ENCODE measurements around the gene ART5.

ART5 gene

DNA sequence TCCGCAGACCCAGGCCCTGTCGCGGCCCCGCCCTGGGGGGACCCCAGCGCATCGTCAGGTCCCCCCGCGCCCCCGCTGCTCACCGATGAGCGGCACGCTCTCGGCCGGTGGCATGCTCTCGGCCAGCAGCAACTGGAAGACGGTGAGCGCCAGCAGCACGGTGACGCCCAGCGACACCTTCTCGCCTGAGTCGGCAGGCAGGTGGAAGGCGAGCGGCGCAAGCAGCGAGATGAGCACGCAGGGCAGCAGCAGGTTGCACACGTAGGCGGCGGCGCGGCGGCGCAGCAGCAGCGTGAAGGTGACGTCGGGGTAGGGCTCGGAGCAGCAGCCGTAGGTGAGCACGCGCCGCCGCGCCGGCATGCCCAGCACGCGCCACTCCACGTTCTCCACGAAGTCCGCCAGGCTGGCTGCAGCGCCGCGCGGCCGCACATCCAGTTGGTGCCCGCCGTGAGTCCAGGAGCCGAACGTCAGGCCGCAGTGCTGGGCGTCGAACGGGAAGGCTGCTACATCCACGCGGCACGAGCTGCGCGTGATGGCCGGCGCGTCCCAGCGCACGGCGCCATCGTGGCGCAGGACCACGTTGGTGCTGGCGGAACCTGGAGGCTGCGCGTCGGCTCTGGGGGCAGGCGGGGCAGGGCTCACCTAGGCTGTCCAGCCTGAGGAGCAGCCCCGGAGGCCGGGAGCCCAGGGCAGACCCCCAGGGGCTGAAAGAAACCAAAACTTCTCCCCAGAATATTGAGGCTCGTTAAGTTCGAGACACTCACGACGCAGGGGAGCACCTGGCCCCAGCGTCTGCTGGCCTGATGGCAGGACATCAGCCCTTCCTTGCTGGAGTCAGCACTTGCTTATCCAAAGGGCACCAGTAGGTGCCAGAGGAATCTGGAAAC, 25.6 kb upstream of the ART5 start:
- no peak for TF ChIP-seq NFIC (IDR thresholded peaks at IDR 0.05)
- TF ChIP-seq USF1 (IDR thresholded peaks at IDR 0.05), result no peak
- no peak for TF ChIP-seq ZBTB7A (IDR thresholded peaks at IDR 0.05; ENCODE audit: low read depth)
- no peak for TF ChIP-seq CREB1 (IDR thresholded peaks at IDR 0.05; ENCODE audit: low read depth)
- no peak for TF ChIP-seq RAD21 (IDR thresholded peaks at IDR 0.05; ENCODE audit: low read depth)
- TF ChIP-seq, protein P1, sequence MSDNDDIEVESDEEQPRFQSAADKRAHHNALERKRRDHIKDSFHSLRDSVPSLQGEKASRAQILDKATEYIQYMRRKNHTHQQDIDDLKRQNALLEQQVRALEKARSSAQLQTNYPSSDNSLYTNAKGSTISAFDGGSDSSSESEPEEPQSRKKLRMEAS (IDR thresholded peaks at IDR 0.05), result no peak
- TF ChIP-seq EGR1 (IDR thresholded peaks at IDR 0.05), result no peak

DNA sequence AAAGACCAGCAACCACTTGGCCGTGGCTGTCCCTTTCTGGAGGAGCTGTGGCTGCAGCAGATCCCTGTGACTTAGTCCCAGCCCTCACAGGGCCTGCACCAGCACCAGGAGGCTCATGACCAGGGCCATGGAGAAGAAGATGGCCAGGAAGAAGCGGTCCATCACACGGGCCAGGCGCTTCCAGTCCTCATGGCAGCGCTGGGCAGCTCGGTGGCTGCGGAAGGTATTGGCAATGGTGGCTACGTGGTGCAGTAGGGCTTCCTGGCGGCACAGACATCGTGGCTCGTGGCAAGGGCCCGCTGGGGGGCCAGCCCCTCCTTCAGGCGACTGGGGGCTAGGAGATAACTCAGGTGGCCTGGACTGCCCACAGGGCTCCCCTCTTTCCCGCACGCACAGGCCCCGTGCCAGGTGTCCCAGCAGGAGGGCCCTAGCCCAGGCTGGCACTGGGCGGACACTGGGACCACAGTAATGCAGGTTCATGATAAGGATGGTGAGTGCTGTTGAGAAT, 24.3 kb upstream of the ART5 start:
- TF ChIP-seq FOXM1 (IDR thresholded peaks at IDR 0.05; ENCODE audit: borderline replicate concordance, low read depth) (no peak), EGR1 (IDR thresholded peaks at IDR 0.05) (no peak), CREB1 (IDR thresholded peaks at IDR 0.05; ENCODE audit: low read depth) (no peak), EP300 (IDR thresholded peaks at IDR 0.05; ENCODE audit: borderline replicate concordance) (no peak), REST (IDR thresholded peaks at IDR 0.05; ENCODE audit: low read depth) (no peak), TEAD4 (IDR thresholded peaks at IDR 0.05) (no peak), RAD21 (IDR thresholded peaks at IDR 0.05; ENCODE audit: low read depth) (no peak), USF1 (IDR thresholded peaks at IDR 0.05) (no peak), ZBTB7A (IDR thresholded peaks at IDR 0.05; ENCODE audit: low read depth) (no peak), TCF12 (IDR thresholded peaks at IDR 0.05; ENCODE audit: low read depth) (no peak), TAF1 (IDR thresholded peaks at IDR 0.05; ENCODE audit: low read depth) (no peak), CEBPB (IDR thresholded peaks at IDR 0.05) (no peak)
- TF ChIP-seq, protein P1 (IDR thresholded peaks at IDR 0.05), result no peak

DNA sequence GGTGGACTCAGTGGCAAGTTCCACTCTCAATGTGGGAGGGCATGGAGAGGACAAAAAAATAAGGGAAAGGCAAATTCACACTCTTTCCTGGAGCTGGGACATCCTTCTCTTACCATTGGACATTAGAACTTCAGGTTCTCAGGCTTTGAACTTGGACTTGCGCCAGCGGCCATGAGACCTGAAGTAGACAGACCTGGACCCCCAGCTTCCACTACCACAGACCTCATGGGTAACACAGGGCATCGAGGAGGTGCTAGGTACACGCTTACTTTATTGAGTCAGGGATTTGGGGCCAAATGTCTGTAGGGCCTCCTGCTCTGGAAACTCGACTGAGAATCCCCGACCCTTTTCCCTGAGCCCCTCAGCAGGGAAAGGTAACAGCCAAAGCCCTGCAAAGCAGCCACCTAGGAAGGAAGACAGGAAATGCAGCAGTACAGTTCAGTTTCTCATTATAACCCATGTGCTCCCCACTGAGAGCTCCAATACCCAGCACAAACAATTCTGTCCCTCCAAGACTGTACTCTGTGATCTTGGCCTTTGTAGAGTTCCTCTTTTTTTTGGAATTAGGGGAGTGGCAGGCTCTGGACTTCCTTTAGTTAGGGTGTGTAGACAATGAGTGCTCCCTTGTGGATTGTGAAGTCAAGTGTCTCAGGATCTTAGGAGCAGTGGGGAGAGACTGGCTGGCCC, 23.7 kb upstream of the ART5 start:
- TF ChIP-seq TCF12 (IDR thresholded peaks at IDR 0.05; ENCODE audit: low read depth), result no peak
- TF ChIP-seq REST (IDR thresholded peaks at IDR 0.05; ENCODE audit: low read depth), result no peak
- no peak for TF ChIP-seq NFIC (IDR thresholded peaks at IDR 0.05)
- TF ChIP-seq ZBTB7A (IDR thresholded peaks at IDR 0.05; ENCODE audit: low read depth), result no peak
- no peak for TF ChIP-seq RAD21 (IDR thresholded peaks at IDR 0.05; ENCODE audit: low read depth)
- no peak for TF ChIP-seq TEAD4 (IDR thresholded peaks at IDR 0.05)
- no peak for TF ChIP-seq TAF1 (IDR thresholded peaks at IDR 0.05; ENCODE audit: low read depth)
- no peak for TF ChIP-seq CEBPB (IDR thresholded peaks at IDR 0.05)
- TF ChIP-seq, protein P1 (IDR thresholded peaks at IDR 0.05), result no peak
- no peak for TF ChIP-seq FOXM1 (IDR thresholded peaks at IDR 0.05; ENCODE audit: borderline replicate concordance, low read depth)
- no peak for TF ChIP-seq CREB1 (IDR thresholded peaks at IDR 0.05; ENCODE audit: low read depth)
- no peak for TF ChIP-seq EP300 (IDR thresholded peaks at IDR 0.05; ENCODE audit: borderline replicate concordance)
- no peak for TF ChIP-seq YY1 (IDR thresholded peaks at IDR 0.05; ENCODE audit: low read depth)
- no peak for TF ChIP-seq USF1 (IDR thresholded peaks at IDR 0.05)
- TF ChIP-seq EGR1 (IDR thresholded peaks at IDR 0.05), result no peak

GRCh38 chr11:3664032-3664630, 22.3 kb upstream of the ART5 start:
- TF ChIP-seq ZBTB7A (IDR thresholded peaks at IDR 0.05; ENCODE audit: low read depth) (no peak), CEBPB (IDR thresholded peaks at IDR 0.05) (no peak), TEAD4 (IDR thresholded peaks at IDR 0.05) (no peak), EGR1 (IDR thresholded peaks at IDR 0.05) (no peak), FOXM1 (IDR thresholded peaks at IDR 0.05; ENCODE audit: borderline replicate concordance, low read depth) (no peak), TAF1 (IDR thresholded peaks at IDR 0.05; ENCODE audit: low read depth) (no peak)

Measured in Ishikawa (cell line).